Neural cell (in vitro differentiated cells): Measurements from ENCODE around the gene DNAJB11. TPM values are rescaled to one million over a fixed set of nuclear protein-coding genes. Genes with fewer than 3 reads are reported as not detected.

Source experiments
- H2AFZ ChIP-seq: fragments of 200-600, 300-800 bp; sonication (generic), shearing (Covaris generic); 2 replicates; pipeline ENCODE4 v1.6.0; 2014; ENCODE audit warnings: low read depth, mild to moderate bottlenecking, antibody characterized with exemption, low read length, moderate library complexity
- H3F3A ChIP-seq: fragments of 200-600 bp; shearing (Covaris generic); 2 replicates; pipeline ENCODE4 v1.6.1; 2016; ENCODE audit warnings: mild to moderate bottlenecking, moderate library complexity, mixed read lengths, antibody characterized with exemption, low read length; ENCODE audit not compliant: insufficient read depth, poor library complexity, severe bottlenecking
- H3K27ac ChIP-seq: fragments of 200-600, 300-800 bp; sonication (generic), shearing (Covaris generic); 2 replicates; pipeline ENCODE4 v1.5.1; 2014; ENCODE audit warnings: mild to moderate bottlenecking, low read length, moderate library complexity
- H3K27me3 ChIP-seq: fragments of 300-800, 200-600 bp; sonication (generic), shearing (Covaris generic); 2 replicates; pipeline ENCODE4 v1.6.0; 2014; ENCODE audit warnings: mild to moderate bottlenecking, low read depth, low read length, moderate library complexity; ENCODE audit not compliant: insufficient read depth
- H3K36me3 ChIP-seq: fragments of 300-800, 200-600 bp; sonication (generic), shearing (Covaris generic); 2 replicates; pipeline ENCODE4 v1.5.1; 2014; ENCODE audit warnings: mild to moderate bottlenecking, antibody characterized with exemption, low read length, moderate library complexity; ENCODE audit not compliant: insufficient read depth
- H3K4me2 ChIP-seq: fragments of 300-800, 200-600 bp; sonication (generic), shearing (Covaris generic); 2 replicates; pipeline ENCODE4 v1.6.0; 2014; ENCODE audit warnings: mild to moderate bottlenecking, low read length
- H3K4me3 ChIP-seq: fragments of 300-800, 200-600 bp; sonication (generic), shearing (Covaris generic); 2 replicates; pipeline ENCODE4 v1.5.1; 2014; ENCODE audit warnings: mild to moderate bottlenecking, low read length, moderate library complexity
- H3K79me2 ChIP-seq: fragments of 200-600 bp; shearing (Covaris generic); replicated peaks from 2 replicates; pipeline ENCODE4 v1.6.0; 2014; ENCODE audit warnings: mild to moderate bottlenecking, low read length, moderate library complexity; ENCODE audit not compliant: insufficient read depth
- H3K9ac ChIP-seq: fragments of 300-800, 200-600 bp; sonication (generic), shearing (Covaris generic); 2 replicates; pipeline ENCODE4 v1.6.1; 2016; ENCODE audit warnings: mild to moderate bottlenecking, low read length, mixed read lengths
- H3K9me2 ChIP-seq: fragments of 200-600 bp; shearing (Covaris generic); 2 replicates; pipeline ENCODE4 v1.6.1; 2016; ENCODE audit warnings: mild to moderate bottlenecking, low read length, mixed read lengths; ENCODE audit not compliant: insufficient read depth
- H3K9me3 ChIP-seq: fragments of 200-600, 300-800 bp; sonication (generic), shearing (Covaris generic); 2 replicates; pipeline ENCODE4 v1.6.1; 2016; ENCODE audit warnings: mild to moderate bottlenecking, mixed run types, low read length, moderate library complexity, mixed read lengths
- H4K20me1 ChIP-seq: fragments of 200-600 bp; shearing (Covaris generic); 2 replicates; pipeline ENCODE4 v1.6.1; 2016; ENCODE audit warnings: mild to moderate bottlenecking, mixed run types; ENCODE audit not compliant: insufficient read depth
- EP300 ChIP-seq: fragments of 450-650 bp; conservative IDR thresholded peaks from 2 replicates; pipeline ENCODE4 v1.6.1; 2014; ENCODE audit warnings: antibody characterized with exemption, mild to moderate bottlenecking, moderate library complexity; ENCODE audit not compliant: poor library complexity, severe bottlenecking
- MXI1 ChIP-seq: fragments of 450-650 bp; conservative IDR thresholded peaks from 2 replicates; pipeline ENCODE4 v1.6.1; 2014; ENCODE audit warnings: antibody characterized with exemption, mild to moderate bottlenecking; ENCODE audit not compliant: poor library complexity, severe bottlenecking
- POLR2AphosphoS5 ChIP-seq: IDR thresholded peaks from 2 replicates; pipeline ENCODE4 v1.6.1; 2012
- RAD21 ChIP-seq: fragments of 450-650 bp; conservative IDR thresholded peaks from 2 replicates; pipeline ENCODE4 v1.6.1; 2014; ENCODE audit warnings: antibody characterized with exemption, mild to moderate bottlenecking, moderate library complexity
- REST ChIP-seq: IDR thresholded peaks from 2 replicates; pipeline ENCODE4 v1.6.1; 2012; ENCODE audit warnings: borderline replicate concordance
- SMC3 ChIP-seq: fragments of 450-650 bp; conservative IDR thresholded peaks from 2 replicates; pipeline ENCODE4 v1.6.1; 2014; ENCODE audit warnings: antibody characterized with exemption, mild to moderate bottlenecking, moderate library complexity; ENCODE audit not compliant: poor library complexity
- TAF1 ChIP-seq: IDR thresholded peaks from 2 replicates; pipeline ENCODE4 v1.6.1; 2012; ENCODE audit warnings: low read depth
- polyA plus RNA-seq: library from polyadenylated mRNA; depleted of rRNA; stranded (reverse); fragments of >200 nt; gene quantifications from 2 replicates; pipeline ENCODE4 v1.2.3, GENCODE V29; 2014
- TF ChIP-seq, protein P1 (sequence below): fragments of 450-650 bp; IDR thresholded peaks from 2 replicates; pipeline ENCODE4 v1.5.1; 2014; ENCODE audit warnings: antibody characterized with exemption, mild to moderate bottlenecking, moderate library complexity; ENCODE audit not compliant: poor library complexity, severe bottlenecking

DNAJB11 gene
- polyA plus RNA-seq, 1 donor from 2014 or later, result 108 TPM

- no peaks in the 10 kb centered on the region for H3K9me3 ChIP-seq
- H3K9me2 ChIP-seq, result no peaks in the 10 kb centered on the region
- H2AFZ ChIP-seq, result no peak overlapping the region
- TF ChIP-seq, protein P1, sequence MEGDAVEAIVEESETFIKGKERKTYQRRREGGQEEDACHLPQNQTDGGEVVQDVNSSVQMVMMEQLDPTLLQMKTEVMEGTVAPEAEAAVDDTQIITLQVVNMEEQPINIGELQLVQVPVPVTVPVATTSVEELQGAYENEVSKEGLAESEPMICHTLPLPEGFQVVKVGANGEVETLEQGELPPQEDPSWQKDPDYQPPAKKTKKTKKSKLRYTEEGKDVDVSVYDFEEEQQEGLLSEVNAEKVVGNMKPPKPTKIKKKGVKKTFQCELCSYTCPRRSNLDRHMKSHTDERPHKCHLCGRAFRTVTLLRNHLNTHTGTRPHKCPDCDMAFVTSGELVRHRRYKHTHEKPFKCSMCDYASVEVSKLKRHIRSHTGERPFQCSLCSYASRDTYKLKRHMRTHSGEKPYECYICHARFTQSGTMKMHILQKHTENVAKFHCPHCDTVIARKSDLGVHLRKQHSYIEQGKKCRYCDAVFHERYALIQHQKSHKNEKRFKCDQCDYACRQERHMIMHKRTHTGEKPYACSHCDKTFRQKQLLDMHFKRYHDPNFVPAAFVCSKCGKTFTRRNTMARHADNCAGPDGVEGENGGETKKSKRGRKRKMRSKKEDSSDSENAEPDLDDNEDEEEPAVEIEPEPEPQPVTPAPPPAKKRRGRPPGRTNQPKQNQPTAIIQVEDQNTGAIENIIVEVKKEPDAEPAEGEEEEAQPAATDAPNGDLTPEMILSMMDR, result no peak
- TF ChIP-seq RAD21 (no peak), MXI1 (no peak), EP300 (no peak), SMC3 (no peak), REST (no peak), POLR2AphosphoS5 (no peak)
- no peak overlapping the region for H3K9ac ChIP-seq
- no peak overlapping the region for H3K27ac ChIP-seq
- no peaks in the 10 kb centered on the region for H3F3A ChIP-seq
- no peak overlapping the region for H3K4me3 ChIP-seq
- H3K4me2 ChIP-seq, result no peak overlapping the region
- H4K20me1 ChIP-seq, result no peaks in the 10 kb centered on the region
- no peaks in the 10 kb centered on the region for H3K79me2 ChIP-seq
- H3K36me3 ChIP-seq, result no peaks in the 10 kb centered on the region
- H3K27me3 ChIP-seq, result no peaks in the 10 kb centered on the region
These were observed 28.2 kb downstream of the DNAJB11 start for GRCh38 chr3:186598794-186599141.

- Histone ChIP-seq H3K4me2 (no peak overlapping the region), H3K9me3 (no peaks in the 10 kb centered on the region), H3K79me2 (no peaks in the 10 kb centered on the region), H3K4me3 (no peak overlapping the region), H3K27me3 (no peaks in the 10 kb centered on the region), H3F3A (no peaks in the 10 kb centered on the region), H2AFZ (no peak overlapping the region), H3K27ac (no peak overlapping the region), H3K36me3 (no peaks in the 10 kb centered on the region), H3K9me2 (no peaks in the 10 kb centered on the region), H3K9ac (no peak overlapping the region), H4K20me1 (no peaks in the 10 kb centered on the region)
- TF ChIP-seq POLR2AphosphoS5 (no peak), TAF1 (no peak), EP300 (no peak), MXI1 (no peak), RAD21 (no peak)
- TF ChIP-seq, protein P1, result no peak
These were observed 28.7 kb downstream of the DNAJB11 start for GRCh38 chr3:186599142-186599784.
